ENCODE data around the gene TIMM44.
A peak's percentile ranks its signal among the peaks of the same experiment; 100 is the strongest.

The TIMM44 gene

GRCh38 chr19:7914099-7914498 lies 29.4 kb downstream of the TIMM44 start:
- no peak for DNase-seq (ENCODE audit: low read depth)

GRCh38 chr19:7913652-7914051 lies 29.8 kb downstream of the TIMM44 start:
- DNase-seq (ENCODE audit: low read depth): no peak

- no peak for DNase-seq (ENCODE audit: low read depth)
Measured at GRCh38 chr19:7912697-7913564, 30.5 kb downstream of the TIMM44 start.

GRCh38 chr19:7912144-7912696 lies 31.2 kb downstream of the TIMM44 start:
- no peak for DNase-seq (ENCODE audit: low read depth)

GRCh38 chr19:7911508-7912143 lies 31.8 kb downstream of the TIMM44 start:
- DNase-seq (ENCODE audit: low read depth): no peak

- DNase-seq (ENCODE audit: low read depth): no peak
Measured at GRCh38 chr19:7910321-7911161, 32.9 kb downstream of the TIMM44 start.

- no peak for DNase-seq (ENCODE audit: low read depth)
Measured at GRCh38 chr19:7909471-7910067, 33.9 kb downstream of the TIMM44 start.

GRCh38 chr19:7908742-7909461 lies 34.6 kb downstream of the TIMM44 start:
- DNase-seq (ENCODE audit: low read depth): no peak

- DNase-seq (ENCODE audit: low read depth): no peak
Measured at GRCh38 chr19:7908078-7908699, 35.3 kb downstream of the TIMM44 start.

- DNase-seq (ENCODE audit: low read depth): no peak
Measured at GRCh38 chr19:7907544-7907943, 35.9 kb downstream of the TIMM44 start.

- no peak for DNase-seq (ENCODE audit: low read depth)
Measured at GRCh38 chr19:7907122-7907521, 36.3 kb downstream of the TIMM44 start.

- no peak for DNase-seq (ENCODE audit: low read depth)
Measured at GRCh38 chr19:7905859-7906258, 37.6 kb downstream of the TIMM44 start.

GRCh38 chr19:7905268-7905667 lies 38.2 kb downstream of the TIMM44 start:
- no peak for DNase-seq (ENCODE audit: low read depth)

GRCh38 chr19:7904074-7905020 lies 39.1 kb downstream of the TIMM44 start:
- DNase-seq (ENCODE audit: low read depth): peak; percentile 50

GRCh38 chr19:7903244-7904073 lies 40.0 kb downstream of the TIMM44 start, which contains the start of gene MAP2K7:
Gene MAP2K7, plus strand, starts transcription at chr19:7903877. Its CDS starts 68 bp downstream, at chr19:7903945.
- DNase-seq (ENCODE audit: low read depth): peak; percentile 100

- DNase-seq (ENCODE audit: low read depth): no peak
Measured at GRCh38 chr19:7902796-7903243, 40.6 kb downstream of the TIMM44 start.

GRCh38 chr19:7901337-7901736 lies 42.1 kb downstream of the TIMM44 start:
- no peak for DNase-seq (ENCODE audit: low read depth)

GRCh38 chr19:7900931-7901330 lies 42.5 kb downstream of the TIMM44 start:
- no peak for DNase-seq (ENCODE audit: low read depth)
